HepG2 (cell line): ENCODE measurements around the gene LSM2. TPM values are rescaled to one million over a fixed set of nuclear protein-coding genes. Genes with fewer than 3 reads are reported as not detected.
"Not testable (repeated sequence)": the region's sequence is repeated elsewhere in the genome, so short reads cannot be mapped to it uniquely, and the experiment has no call there.

Experiments used
- ATAC-seq: fragments of 200-7000 bp; cut with Tn5 transposase; 3 replicates; pipeline ENCODE4 v1.9.1; 2020; ENCODE audit warnings: mild to moderate bottlenecking, moderate library complexity
- BruUV-seq: library from RNA; stranded (reverse); fragments of 400-500 nt; replicated peaks from 2 replicates; lab custom pipeline; 2021; lab: Mats Ljungman, UMichigan
- CTCF ChIA-PET: fragments of 300-600 bp; formaldehyde crosslinking; extraction: SDS; loops from one replicate; lab custom pipeline; 2021; ENCODE audit warnings: low total read pairs, inconsistent platforms, low intra/inter-chr PET ratio; lab: Yijun Ruan, JAX
- POLR2A ChIA-PET: fragments of 350-600 bp; sonication (Branson Sonifier 250); formaldehyde crosslinking; loops from one replicate; lab custom pipeline; 2020; ENCODE audit warnings: antibody characterized with exemption, inconsistent platforms; lab: Yijun Ruan, JAX
- DNase-seq: peaks from one replicate; pipeline ENCODE4 v3.0.0-alpha.2; 2015; ENCODE audit warnings: low spot score
- FAIRE-seq: peaks from 3 replicates; lab custom pipeline; 2011; peaks lifted over from hg19 to GRCh38; lab: Jason Lieb, UNC
- H2AFZ ChIP-seq: one replicate; pipeline ENCODE4 v1.6.1; 2011; ENCODE audit warnings: low read length, inconsistent platforms
- H3K27ac ChIP-seq: fragments of 300-600 bp; 3 replicates; pipeline ENCODE4 v1.8.0; 2011; ENCODE audit warnings: mixed run types, mild to moderate bottlenecking, mixed read lengths, low read length, inconsistent platforms; ENCODE audit not compliant: insufficient read depth; ENCODE audit errors: extremely low read length
- H3K27me3 ChIP-seq, 2 experiments: fragments of 200-600 bp in 1 of 2; 2 replicates in 1 of 2; 3 replicates in 1 of 2; pipeline versions ENCODE4 v1.6.0 to v1.8.0; 2011; ENCODE audit warnings: low read length in 2 of 2, mild to moderate bottlenecking in 2 of 2, moderate library complexity in 2 of 2, inconsistent platforms in 1 of 2; ENCODE audit not compliant: insufficient read depth in 2 of 2, control insufficient read depth in 1 of 2
- H3K36me3 ChIP-seq, 2 experiments: fragments of 200-600 bp in 1 of 2; replicated peaks in 1 of 2; 2 replicates in 1 of 2; 3 replicates in 1 of 2; pipeline versions ENCODE4 v1.5.1 to v1.8.0; 2011; ENCODE audit warnings: low read length in 2 of 2, inconsistent platforms in 1 of 2; ENCODE audit not compliant: insufficient read depth in 2 of 2, control insufficient read depth in 1 of 2
- H3K4me1 ChIP-seq: 2 replicates; pipeline ENCODE4 v1.5.1; 2012; ENCODE audit warnings: low read length, inconsistent platforms; ENCODE audit not compliant: insufficient read depth
- H3K4me2 ChIP-seq: 2 replicates; pipeline ENCODE4 v1.6.0; 2011; ENCODE audit warnings: low read depth, low read length, inconsistent platforms
- H3K4me3 ChIP-seq, 3 experiments: fragments of 200-600 bp in 1 of 3; sonication (generic), shearing (Covaris generic) in 1 of 3; replicated peaks in 1 of 3; 2 replicates each; pipeline ENCODE4 v1.5.1; 2011 to 2016; ENCODE audit warnings: low read length in 3 of 3, inconsistent platforms in 2 of 3, low read depth in 2 of 3, mild to moderate bottlenecking in 2 of 3, control low read depth in 1 of 3, mixed read lengths in 1 of 3; ENCODE audit not compliant: insufficient read depth in 1 of 3
- H3K79me2 ChIP-seq: one replicate; pipeline ENCODE4 v1.6.1; 2011; ENCODE audit warnings: low read length, inconsistent platforms; ENCODE audit not compliant: insufficient read depth
- H3K9ac ChIP-seq: 2 replicates; pipeline ENCODE4 v1.6.0; 2011; ENCODE audit warnings: mild to moderate bottlenecking, low read depth, low read length, inconsistent platforms; ENCODE audit not compliant: insufficient read depth
- H3K9me3 ChIP-seq: 2 replicates; pipeline ENCODE4 v1.5.1; 2012; ENCODE audit warnings: mild to moderate bottlenecking, low read length
- H4K20me1 ChIP-seq: 2 replicates; pipeline ENCODE4 v1.6.0; 2011; ENCODE audit warnings: inconsistent platforms, mild to moderate bottlenecking, low read length, moderate library complexity; ENCODE audit not compliant: insufficient read depth
- AKNA ChIP-seq: sonication (generic); formaldehyde crosslinking; IDR thresholded peaks from 2 replicates; pipeline ENCODE4 v1.4.0; 2020; ENCODE audit warnings: missing genetic modification reagents, borderline replicate concordance
- CBX2 ChIP-seq, 2 experiments: fragments of 200-600 bp in 1 of 2; sonication (generic); formaldehyde crosslinking in 1 of 2; IDR thresholded peaks; 2 replicates each; pipeline versions ENCODE4 v1.7.0 to v1.8.1; 2018 to 2022; ENCODE audit warnings: low read depth in 2 of 2, low read length in 1 of 2, mild to moderate bottlenecking in 1 of 2, missing genetic modification reagents in 1 of 2
- CENPT ChIP-seq: sonication (generic); formaldehyde crosslinking; IDR thresholded peaks from 2 replicates; pipeline ENCODE4 v1.8.0; 2022; ENCODE audit warnings: low read depth, mild to moderate bottlenecking, moderate library complexity, missing genetic modification reagents
- HDAC1 ChIP-seq: sonication (generic); formaldehyde crosslinking; IDR thresholded peaks from 2 replicates; pipeline ENCODE4 v1.5.1; 2020; ENCODE audit warnings: mild to moderate bottlenecking, missing genetic modification reagents
- ZNF12 ChIP-seq: sonication (generic); formaldehyde crosslinking; IDR thresholded peaks from 2 replicates; pipeline ENCODE4 v1.5.0; 2020; ENCODE audit warnings: missing genetic modification reagents
- ZNF672 ChIP-seq: sonication (generic); formaldehyde crosslinking; IDR thresholded peaks from 2 replicates; pipeline ENCODE4 v1.8.1; 2022; ENCODE audit warnings: missing genetic modification reagents
- WGBS: methylation state at CpG from one replicate; pipeline ENCODE4 v1.1.6; 2017; ENCODE audit warnings: low lambda C conversion rate; 5-methylcytosine and 5-hydroxymethylcytosine counted together
- in situ Hi-C: cut with HindIII; loops from 2 replicates; pipeline ENCODE4 v1.10.0; 2017; ENCODE audit warnings: low pct_unique_long_range_greater_than_20kb; ENCODE audit not compliant: extremely low pct_ligation_motif_present
- intact Hi-C: fragments of 100-400 bp; cut with micrococcal nuclease; formaldehyde crosslinking; loops from one replicate; pipeline ENCODE4 v1.10.0; 2022; ENCODE audit not compliant: unreplicated experiment
- polyA plus RNA-seq, 8 experiments: library from polyadenylated mRNA; depleted of rRNA in 3 of 8; stranded (reverse) in 7 of 8; unstranded in 1 of 8; fragments of >200 nt; fragmentation: Illumina TruSeq in 4 of 8; extraction: Trizol in 4 of 8; gene quantifications; 2 replicates each; pipeline versions ENCODE4 v1.2.1 to v1.2.3, GENCODE V29; 2011 to 2016; ENCODE audit warnings: low read depth in 4 of 8, missing spikeins in 1 of 8, mixed read lengths in 1 of 8; ENCODE audit not compliant: insufficient read depth in 1 of 8
- total RNA-seq, 5 experiments: library from RNA; depleted of rRNA; stranded (reverse); fragments of >200 nt; fragmentation: Illumina TruSeq; extraction: Trizol; gene quantifications; 2 replicates each; pipeline ENCODE4 v1.2.3, GENCODE V29; 2016; ENCODE audit warnings: low read depth in 1 of 5

LSM2 gene
- total and polyA plus RNA-seq, 2 of the 13 experiments (the other 11 are each of a cell fraction or from before 2014, with no cell fraction given), result 69.4 to 90.5 TPM

- TF ChIP-seq HDAC1 (CRISPR knock-in tag), result peak; percentile 46
- no peak for TF ChIP-seq ZNF672 (CRISPR knock-in tag)
- TF ChIP-seq AKNA (CRISPR knock-in tag), result no peak
- no peak for TF ChIP-seq ZNF12 (CRISPR knock-in tag)
- no peak for TF ChIP-seq CBX2 (IDR thresholded peaks at IDR 0.05; ENCODE audit: low read depth, low read length)
- TF ChIP-seq CBX2 (CRISPR knock-in tag; IDR thresholded peaks at IDR 0.05; ENCODE audit: low read depth), result no peak
- no peak for TF ChIP-seq CENPT
Measured at GRCh38 chr6:31821301-31822035, 14.7 kb upstream of the LSM2 start (continued).

- CTCF ChIA-PET, in situ Hi-C loops, DNase-seq, H4K20me1 ChIP-seq, H3K9me3 ChIP-seq, H2AFZ ChIP-seq, FAIRE-seq, ATAC-seq, BruUV-seq, H3K36me3 ChIP-seq, H3K27me3 ChIP-seq, intact Hi-C loops: not testable (repeated sequence)
- Histone ChIP-seq H3K4me2 (peak overlapping the region; percentile 76), H3K9ac (peak overlapping the region; percentile 72), H3K4me3 (peak overlapping the region in 1 of 3 experiments; percentile 45; a peak in 3 of 6 replicates), H3K4me1 (peaks cover 51% of the 10 kb centered on the region), H3K79me2 (peaks cover 27% of the 10 kb centered on the region), H3K27ac (peak overlapping the region; percentile 86)
- POLR2A ChIA-PET, result interaction anchor here (0.7 to 6.9 kb wide), 14 partner anchors 11 to 169 kb away, joined by 3 to 66 read pairs (median 4); partner anchors contain the start of genes APOM, LSM2, VARS1 and VWA7
- 68% methylated on average over 10 of the region's 10 CpGs for WGBS
Measured at GRCh38 chr6:31820399-31820798, 13.6 kb upstream of the LSM2 start.
